NCI-H69 (cell line): ENCODE results near the gene RBM33.

Source experiments
- DNase-seq: peaks from one replicate; lab custom pipeline; 2025; lab: John Stamatoyannopoulos, UW

The RBM33 gene

DNA sequence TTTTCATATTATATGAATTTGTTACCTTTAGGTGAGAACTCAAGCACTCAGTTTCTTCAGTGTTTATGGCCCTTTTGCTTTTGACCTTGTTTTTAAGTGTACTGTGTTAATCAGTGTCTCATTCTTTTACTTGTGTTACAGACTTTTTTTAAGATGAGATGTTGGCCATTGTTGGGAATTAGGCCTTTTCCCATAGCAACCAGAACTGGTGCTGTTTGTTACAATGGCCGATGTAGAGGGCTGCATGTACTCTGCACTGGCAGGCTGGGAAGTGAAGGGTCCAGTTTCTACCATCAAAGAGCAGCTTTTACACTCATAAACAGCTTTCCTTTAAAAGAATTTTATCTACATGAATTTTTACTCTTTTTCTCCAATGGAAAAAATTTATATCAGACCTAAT lies 102.7 kb downstream of the RBM33 start:
- DNase-seq = no peak

DNA sequence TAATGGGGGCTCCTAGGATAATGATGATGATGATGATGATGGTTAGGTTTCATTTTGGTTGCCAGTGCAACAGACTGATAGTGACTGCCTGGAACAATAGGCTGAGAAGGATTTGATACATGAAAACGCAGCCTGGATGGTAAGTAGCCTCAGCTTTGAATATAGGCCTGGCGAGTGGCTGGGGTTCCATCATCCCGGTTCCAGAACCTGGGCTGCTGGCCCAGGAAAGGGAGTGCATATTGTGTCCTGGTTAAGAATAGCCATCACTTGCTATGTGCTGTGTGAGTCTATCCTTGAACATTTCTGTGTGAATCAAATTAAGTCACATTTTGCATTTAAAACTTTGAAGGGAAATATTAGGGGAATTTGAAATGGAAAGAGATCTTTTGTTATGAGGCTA lies 105.1 kb downstream of the RBM33 start:
- no peak for DNase-seq

DNA sequence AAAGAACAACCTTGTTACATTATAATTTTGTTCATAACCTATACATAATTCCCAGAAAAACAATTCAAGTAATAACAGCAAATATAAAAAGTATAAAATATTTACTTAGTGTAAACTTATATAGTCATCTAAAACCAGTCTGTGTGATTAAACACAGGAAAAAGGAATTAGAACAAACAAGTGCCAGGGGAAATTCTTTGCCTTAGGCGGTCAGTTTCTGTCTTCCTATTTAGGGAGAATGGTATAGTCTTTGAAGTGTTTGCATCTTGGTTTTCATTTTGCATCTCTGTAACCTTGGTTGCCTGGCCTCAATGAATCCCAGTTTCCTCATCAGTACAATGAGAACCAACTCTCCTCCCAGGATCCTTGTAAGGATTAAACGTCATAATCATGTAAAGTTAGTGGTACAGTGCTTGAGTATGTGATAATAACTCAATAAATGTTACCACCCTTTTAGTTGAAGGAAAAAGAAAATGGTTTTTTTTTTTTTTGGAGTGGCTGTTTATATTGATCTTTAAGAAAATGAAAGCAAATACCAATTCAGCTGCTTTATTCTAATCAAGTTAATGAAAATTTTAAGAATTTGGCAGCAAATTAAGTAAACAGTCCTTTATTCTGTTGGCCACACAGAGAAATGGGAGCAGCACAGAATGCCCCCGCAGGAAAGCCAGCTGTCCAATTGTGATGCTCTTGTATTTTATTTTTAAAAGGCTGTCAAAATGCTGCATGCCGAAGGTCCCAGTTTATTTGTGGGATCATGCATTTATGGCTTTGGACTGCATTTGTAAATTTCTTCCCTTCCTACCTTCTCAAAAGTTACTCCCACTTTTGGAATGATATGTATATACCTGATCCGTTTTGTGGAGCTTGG lies 106.0 kb downstream of the RBM33 start:
- DNase-seq = peak; percentile 23

DNA sequence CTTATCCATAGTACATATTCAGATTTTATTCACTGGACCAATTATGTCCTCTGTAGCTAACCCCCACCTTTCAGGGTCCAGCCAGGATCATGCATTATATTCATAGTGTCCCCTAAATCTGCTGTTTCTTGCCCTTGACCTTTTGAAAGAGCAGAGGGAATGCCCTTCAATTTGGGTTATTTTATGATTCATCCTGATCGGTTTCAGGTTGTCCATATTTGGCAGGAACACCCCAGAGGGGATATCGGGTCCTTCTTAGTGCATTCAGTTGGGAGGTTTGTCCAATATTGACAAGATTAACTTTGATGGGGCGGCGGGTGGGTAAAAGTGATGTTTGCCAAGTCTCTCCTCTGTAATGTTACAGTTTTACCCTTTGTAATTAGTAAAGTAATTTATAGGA lies 106.9 kb downstream of the RBM33 start:
- DNase-seq = no peak

DNA sequence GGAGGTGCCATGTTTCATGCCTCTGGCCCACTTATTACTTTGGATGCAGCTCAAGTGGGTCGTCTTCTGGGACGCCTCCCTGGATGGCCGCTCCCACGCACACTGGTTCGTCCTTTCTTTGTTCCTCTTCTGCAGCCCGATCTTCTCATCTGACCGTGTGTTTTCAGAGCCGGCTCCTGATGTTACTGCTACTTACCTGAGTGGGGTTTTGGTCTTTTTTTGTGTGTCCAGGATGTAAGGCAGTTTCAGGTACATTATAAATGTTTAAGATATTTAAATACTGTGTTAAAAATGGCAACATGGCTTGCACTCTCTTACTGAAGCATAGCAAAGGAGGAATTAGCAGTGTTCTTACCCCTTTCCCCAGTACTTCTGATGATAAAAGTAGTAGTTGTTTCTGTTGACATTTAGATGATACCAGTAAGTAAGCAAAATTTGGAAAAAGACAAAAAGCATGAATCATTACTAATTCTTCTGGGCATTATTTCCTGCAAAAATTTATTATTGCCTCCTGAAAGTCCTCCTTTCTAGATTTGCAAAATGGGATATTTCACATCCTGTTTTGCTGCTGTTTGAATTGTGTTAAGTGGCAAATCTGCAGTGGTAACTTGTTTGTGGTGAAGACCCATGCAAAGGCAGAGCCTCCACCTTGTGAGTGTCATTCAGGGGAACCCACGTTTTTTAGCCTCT lies 108.4 kb downstream of the RBM33 start:
- no peak for DNase-seq

DNA sequence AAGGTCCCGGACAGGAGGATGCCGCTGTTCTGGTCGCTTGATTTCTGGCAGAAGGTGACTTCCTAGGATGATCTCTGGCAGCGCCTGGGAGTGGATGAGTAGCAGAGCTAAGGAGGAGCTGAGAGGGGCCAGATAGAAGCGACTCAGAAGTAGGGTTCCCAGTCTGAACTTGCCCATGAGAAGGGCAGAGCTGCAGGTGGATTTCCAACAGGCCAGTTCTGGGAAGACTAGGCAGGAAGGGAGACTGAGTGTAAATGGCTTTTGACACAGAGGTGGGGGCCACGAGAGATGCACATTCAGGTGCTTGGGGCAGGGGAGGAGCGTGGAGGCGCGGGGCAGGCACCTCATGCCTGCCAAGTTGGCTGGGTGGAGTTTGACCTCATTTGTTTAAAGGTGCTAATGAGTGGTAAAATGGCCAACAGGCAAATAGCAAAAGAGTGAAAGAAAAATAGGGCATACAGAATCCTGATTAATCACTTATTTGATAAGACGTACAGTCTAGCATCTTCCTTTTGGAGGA lies 109.0 kb downstream of the RBM33 start:
- DNase-seq = peak; percentile 36

DNA sequence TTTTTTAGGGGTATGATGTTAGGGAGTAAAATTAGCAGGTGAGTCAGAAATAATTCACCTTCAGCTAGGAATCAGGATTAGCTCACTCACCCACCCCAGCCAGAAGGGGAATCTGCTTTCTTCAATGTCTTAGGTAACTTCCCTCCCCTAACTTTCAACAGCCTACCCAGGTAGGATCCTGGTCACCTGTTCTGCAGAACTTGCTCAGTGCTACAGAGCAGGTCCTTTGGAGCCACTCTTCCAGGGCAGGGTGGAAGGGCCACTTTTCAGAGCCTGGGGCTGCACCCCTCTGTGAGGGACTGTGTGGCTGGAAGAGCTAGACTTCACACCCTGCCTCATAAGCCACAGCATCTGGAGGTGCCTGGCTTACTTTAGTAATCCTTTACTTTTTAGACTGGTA lies 109.7 kb downstream of the RBM33 start:
- DNase-seq = no peak

DNA sequence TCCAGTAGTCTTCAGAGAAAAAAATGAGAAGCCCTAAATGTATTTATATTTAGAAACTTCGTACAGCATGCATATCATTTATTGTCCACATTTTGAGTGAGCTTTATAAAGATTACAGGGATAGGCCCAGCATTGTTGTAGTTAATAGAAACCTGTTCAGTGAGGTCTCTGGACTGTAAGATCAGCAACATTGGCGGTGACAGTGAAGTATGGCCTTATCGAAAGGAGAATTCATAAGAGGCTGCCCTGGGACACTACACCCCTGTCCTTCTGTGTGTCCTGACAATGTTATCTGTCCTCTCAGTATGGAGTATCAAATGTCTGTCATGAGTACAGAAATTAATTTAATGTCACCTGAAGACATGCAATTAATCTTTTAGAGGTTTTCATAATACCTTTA lies 110.6 kb downstream of the RBM33 start:
- no peak for DNase-seq

DNA sequence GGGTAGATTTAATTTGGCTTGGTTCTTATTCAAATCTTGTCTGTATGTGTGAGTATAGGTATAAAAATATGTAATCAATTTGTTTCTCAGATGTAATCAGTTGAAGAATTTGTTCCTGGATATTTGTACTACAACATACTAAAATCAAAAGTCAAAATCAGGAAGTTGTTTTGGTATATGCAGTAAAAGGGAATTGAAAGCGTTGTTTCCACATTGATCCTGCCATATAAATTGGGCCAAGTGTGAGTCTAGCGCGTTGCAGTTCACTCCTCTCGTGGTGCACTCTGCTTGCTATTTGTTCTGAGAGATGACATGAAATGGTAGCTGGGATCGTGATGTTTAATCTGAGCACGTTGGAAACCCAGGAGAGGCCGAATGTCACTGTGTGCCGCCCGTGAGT lies 111.9 kb downstream of the RBM33 start:
- DNase-seq = no peak

DNA sequence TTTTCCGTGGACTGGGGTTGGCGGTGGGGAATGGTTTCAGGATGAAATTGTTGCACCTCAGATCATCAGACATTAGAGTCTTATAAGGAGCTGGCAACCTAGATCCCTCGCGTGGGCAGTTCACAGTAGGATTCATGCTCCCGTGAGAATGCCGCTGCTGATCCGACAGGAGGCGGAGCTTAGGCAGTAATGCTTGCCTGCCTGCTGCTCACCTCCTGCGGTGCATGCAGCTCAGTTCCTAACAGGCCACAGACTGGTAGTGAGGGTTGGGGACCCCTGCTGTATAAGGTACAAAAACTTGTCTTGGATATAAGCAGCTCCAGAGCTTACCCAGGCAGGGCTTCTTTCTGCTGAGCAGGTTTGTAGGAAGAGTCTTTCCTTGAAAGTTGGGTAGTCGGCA lies 113.9 kb downstream of the RBM33 start:
- DNase-seq = no peak

DNA sequence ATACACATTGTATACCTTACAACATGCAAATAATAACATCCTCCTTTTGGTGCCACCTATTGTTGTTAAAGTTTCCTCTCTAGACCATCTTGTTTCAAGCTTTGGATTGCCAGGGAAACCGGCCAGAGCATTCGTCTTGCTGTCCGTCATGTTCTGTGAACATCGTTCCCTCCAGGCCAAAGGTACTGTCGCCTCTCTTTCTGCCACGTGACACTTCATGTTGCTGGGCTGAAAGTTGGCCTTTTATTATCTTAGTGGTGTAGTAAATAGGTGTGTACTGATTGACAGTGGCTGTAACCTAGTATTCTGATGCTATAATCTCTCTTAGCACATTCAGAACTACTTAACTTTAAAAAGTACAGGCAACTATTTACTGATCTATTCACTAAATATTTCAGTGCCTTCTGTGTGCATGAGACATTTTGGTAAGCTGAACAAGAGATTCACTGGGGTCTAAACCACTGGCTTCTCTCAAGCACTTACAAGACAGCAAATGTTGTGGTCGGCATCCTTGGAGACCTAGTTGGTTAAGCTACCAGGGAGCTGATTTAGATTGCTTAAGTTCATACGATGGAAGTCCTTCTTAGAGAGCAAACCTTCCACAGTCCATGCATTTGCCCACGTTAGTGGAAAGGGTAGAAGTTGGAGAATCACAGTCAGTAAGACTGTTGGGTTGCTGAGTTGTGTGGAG lies 115.4 kb downstream of the RBM33 start:
- no peak for DNase-seq

DNA sequence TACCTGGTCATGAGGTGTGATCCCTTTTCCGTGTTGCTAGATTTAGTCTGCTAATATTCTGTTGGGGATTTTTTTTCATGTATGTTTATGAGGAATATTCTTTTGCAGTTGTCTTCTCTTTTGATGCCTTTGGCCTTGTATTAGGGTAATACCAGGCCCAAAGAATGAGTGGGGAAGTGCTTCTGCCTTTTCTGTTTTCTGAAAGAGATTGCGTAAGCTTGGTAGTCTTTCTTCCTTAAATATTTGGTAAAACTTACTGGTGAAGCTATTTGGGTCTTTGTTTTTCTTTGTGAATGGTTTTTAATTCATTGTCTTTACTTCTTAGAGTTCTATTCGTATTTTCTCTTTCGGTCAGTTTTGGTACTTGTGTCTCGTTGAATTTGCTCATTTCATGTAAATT lies 116.7 kb downstream of the RBM33 start:
- no peak for DNase-seq

DNA sequence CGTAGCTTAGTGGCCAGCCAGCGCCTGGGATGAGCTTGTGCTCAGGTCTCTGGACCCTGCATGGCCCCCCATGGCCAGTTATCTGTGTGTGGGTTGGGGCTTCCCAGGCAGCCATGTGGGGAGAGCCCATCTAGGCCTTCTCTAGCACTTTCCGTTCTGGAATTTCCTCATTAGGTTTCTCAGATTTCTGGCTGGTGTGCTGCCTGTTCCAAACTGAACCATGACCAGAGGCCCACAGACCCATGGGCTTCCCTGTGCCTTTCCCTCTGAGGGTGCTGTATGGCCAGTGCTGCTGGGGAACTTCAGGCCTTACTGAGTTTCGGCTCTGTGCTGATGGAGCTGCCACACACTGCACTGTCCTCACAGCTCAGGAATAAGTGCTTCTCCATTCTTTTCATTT lies 117.6 kb downstream of the RBM33 start:
- DNase-seq = no peak

DNA sequence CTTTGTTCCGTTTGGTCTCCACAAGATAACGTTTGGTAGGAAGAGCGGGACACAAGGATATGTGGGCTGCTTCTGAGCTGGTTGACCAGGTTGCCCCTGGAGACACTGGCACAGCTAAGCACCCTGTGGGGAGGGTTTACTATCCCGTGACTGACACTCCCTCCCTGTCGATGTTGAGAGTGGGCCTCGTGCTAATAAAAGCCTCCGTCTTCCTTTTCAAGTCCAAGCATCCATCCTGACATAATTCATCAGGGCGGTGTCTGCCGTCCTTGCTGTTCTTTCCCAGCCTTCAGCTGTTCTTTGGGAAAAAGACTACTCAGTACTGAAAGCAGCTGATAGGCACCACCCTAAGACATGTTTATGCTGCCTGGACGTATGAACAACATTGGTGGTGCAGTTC lies 118.2 kb downstream of the RBM33 start:
- no peak for DNase-seq

DNA sequence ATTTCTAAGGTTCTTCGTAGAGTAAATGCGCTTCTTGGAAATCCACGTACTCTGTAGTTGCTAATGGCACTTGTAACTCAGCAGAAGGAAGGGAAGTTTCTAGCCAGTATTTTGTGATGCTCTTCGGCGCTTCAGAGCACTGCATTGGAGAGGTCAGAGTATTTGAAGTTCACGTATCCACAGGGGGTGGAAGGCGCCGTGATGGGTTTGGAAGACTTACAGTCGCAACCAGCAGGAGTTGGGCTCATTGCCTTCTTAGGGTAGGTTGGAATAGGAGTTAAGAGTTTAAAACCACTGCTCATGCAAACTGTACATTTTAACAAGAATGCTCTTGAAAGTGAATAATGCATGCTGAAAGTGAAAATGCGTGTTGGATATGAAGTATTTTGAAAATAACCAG lies 118.7 kb downstream of the RBM33 start:
- no peak for DNase-seq

DNA sequence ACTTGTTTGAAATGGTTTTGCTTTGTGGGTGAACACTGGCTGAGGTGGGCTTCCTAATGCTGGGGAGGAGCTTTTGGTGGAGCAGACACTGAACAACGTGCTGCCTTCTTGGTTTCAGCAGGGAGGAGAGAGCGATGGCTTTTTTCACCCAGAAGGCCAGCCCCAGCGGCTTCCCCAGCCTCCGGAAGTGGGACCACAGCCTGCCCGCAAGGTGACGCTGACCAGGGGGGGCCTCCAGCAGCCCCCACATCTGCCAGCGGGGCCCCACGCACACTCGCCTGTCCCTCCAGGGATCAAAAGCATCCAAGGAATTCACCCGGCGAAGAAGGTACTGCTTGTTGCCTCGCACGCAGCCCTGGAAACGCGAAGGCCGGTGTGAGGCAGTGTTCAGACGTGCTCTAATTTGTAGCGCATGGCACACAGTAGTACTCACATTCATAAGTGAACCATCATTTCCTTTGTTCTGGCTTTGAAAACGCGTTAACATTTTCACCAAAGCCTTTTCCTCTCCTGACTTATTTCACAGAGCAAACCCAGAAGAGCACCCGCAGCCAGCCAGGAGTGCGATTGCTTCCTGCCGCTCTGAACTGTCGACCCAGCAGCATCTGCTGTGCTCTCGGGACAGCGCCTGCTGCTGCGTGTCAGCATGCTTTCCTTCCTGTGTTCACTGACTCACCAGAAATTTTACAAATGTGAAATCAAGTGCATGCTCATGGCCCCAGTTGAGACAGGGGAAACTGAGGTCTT lies 119.4 kb downstream of the RBM33 start:
- DNase-seq = no peak

DNA sequence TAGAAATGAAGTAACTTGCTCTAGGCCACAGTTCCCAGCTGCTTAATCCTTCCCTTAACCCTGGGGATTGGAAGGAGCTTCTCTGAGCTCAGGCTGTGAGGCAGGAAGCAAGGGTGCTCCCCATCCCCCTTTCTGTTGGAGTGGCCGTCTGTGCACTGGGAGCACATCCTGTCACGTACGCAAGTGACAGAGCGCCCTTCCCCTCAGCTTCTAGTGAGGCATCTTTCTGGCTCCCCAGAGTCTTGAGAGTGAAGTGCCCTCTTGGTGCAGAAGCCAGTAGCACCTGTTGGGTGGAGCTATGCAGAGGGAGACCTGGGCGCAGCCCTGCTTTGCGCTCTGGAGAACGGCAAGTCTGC lies 120.0 kb downstream of the RBM33 start:
- DNase-seq = no peak

DNA sequence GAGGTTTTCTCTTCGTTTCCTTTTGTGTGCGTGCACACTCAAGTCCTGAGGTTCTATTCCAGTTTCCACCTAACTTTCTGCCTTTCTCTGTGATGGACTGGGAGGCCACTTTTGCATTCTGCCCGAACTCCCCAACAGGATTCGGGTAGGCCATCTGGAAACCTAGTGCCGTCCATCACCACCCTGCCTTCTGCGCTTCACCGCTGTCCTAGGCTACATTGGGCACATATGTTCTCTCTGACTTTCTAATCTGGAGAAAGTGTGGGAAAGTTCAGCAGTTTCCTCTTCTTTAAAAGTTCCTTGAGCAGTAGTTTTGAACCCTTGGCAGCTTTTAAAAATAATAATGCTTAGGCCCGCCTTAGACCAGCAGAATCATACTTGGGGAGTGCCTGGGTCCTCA lies 121.0 kb downstream of the RBM33 start:
- DNase-seq = no peak

DNA sequence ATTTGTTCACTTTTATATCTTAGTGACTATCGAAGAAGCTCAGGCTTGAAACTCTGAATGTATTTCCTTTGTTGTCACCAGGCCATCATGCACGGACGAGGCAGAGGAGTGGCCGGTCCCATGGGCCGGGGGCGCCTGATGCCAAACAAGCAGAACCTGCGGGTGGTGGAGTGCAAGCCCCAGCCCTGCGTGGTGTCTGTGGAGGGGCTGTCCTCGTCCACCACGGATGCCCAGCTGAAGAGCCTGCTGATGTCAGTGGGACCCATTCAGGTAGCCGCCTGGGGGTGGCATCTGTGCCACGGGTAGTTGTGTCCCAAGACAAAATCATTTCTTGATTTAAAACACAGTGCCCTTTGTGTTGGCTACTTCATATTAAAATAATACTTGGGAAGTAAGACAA lies 121.9 kb downstream of the RBM33 start:
- DNase-seq = no peak

DNA sequence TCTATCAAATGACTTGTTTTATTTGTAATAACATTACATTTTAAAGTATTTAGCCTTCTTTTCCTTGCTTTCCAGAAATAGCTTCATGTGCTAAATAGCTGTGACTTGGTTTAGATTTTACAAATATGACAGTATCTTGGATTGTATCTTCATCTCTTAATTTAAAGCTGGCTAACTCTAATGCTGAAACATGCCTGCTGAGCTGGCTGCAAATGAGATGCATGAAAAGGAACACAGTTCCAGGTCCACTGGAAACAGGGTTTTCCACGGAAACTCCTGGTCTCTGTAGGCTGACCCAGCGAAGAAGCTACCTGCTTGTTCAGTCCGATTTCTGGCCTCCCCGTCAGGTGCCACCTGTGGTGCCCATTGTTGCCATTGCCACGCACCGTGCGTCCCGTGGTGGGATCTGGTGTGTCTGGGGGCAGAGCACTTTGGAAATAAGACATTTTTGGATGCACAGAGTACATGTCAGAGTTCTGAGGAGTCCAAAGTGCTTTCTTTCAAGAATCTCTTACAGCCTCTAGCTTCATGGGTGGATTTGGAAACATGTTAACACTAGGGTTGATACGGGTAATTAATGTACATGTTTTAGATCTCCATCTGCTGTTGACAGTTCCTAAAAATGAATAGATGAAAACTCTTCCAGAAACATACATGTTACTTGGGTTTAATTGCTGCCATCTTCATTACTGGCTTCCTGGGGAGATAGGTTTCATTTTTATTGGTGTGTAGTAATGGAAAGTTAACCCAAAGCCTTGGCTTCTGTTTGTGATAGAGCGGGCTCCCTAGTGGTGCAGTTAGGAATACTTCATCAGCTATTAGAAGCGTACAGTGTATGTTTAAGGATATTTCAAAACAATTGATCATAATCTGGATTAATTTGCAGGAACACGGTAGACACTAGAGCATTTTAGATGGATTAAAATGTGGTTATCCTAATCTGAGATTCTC lies 122.8 kb downstream of the RBM33 start:
- no peak for DNase-seq

DNA sequence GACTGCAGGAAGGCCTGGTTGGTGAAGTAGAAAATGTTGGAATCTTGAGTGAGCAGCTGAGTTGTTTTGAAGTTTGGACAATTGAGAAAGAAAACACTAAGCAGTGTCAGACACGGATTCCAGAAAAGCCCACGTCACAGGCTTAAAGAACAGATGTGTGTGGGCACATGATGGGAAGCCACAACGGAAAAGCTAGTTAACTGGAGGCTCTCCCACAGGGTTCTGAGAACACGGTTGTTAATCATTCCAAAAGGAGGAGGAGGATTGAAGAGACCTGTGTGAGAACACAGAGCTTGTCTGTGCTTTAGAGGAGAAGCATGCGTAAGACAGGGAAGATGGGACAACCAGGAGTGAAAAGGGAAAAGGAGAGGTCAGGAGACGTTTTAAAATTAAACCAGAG lies 125.2 kb downstream of the RBM33 start:
- DNase-seq = no peak
